ENCODE data around the gene SYT7. TPM values are rescaled to one million over a fixed set of nuclear protein-coding genes. Genes with fewer than 3 reads are reported as not detected.

SYT7 gene
- total RNA-seq, 1 donor from 2014 or later = 1.8 TPM

GRCh38 chr11:61475433-61475832 is 105.4 kb downstream of the SYT7 start:
- no peak for DNase-seq (ENCODE audit: low spot score in 2 of 2)
- Histone ChIP-seq H3K4me1 (peaks cover 0 to 16% of the 10 kb centered on the region in 2 donors), H3K27me3 (no peaks in the 10 kb centered on the region), H3K4me3 (no peak overlapping the region), H3K9me3 (no peaks in the 10 kb centered on the region), H3K36me3 (peaks cover 0 to 9% of the 10 kb centered on the region in 2 donors), H3K27ac (no peak overlapping the region)
- intact Hi-C loops (cut with DNase I) = no loop called here
- no peak for TF ChIP-seq CTCF (IDR thresholded peaks at IDR 0.05)

- H3K9me3 ChIP-seq = no peaks in the 10 kb centered on the region
- peak overlapping the region in 1 of 2 donors; percentile 87 for H3K27ac ChIP-seq
- no peak overlapping the region for H3K4me3 ChIP-seq
- peaks cover 0 to 9% of the 10 kb centered on the region in 2 donors for H3K36me3 ChIP-seq
- peaks cover 0 to 16% of the 10 kb centered on the region in 2 donors for H3K4me1 ChIP-seq
- H3K27me3 ChIP-seq = no peaks in the 10 kb centered on the region
- DNase-seq (ENCODE audit: low spot score in 2 of 2) = no peak
- TF ChIP-seq CTCF (IDR thresholded peaks at IDR 0.05) = no peak
- intact Hi-C loops (cut with DNase I) = no loop called here
These were observed 106.7 kb downstream of the SYT7 start for GRCh38 chr11:61474013-61474643.

GRCh38 chr11:61473370-61474012 is 107.4 kb downstream of the SYT7 start:
- Histone ChIP-seq H3K27me3 (no peaks in the 10 kb centered on the region), H3K36me3 (peaks cover 0 to 10% of the 10 kb centered on the region in 2 donors), H3K4me3 (no peak overlapping the region), H3K9me3 (no peaks in the 10 kb centered on the region), H3K27ac (peak overlapping the region; percentile 78 to 87), H3K4me1 (peaks cover 0 to 16% of the 10 kb centered on the region in 2 donors)
- TF ChIP-seq CTCF (IDR thresholded peaks at IDR 0.05) = no peak
- intact Hi-C loops (cut with DNase I) = loop anchor here (2.0 kb wide), 1 partner anchor 27 kb away; no protein-coding TSS in a partner anchor
- no peak for DNase-seq (ENCODE audit: low spot score in 2 of 2)

- peaks cover 0 to 11% of the 10 kb centered on the region in 2 donors for H3K36me3 ChIP-seq
- TF ChIP-seq CTCF (IDR thresholded peaks at IDR 0.05) = no peak
- H3K4me1 ChIP-seq = peaks cover 0 to 14% of the 10 kb centered on the region in 2 donors
- H3K4me3 ChIP-seq = no peak overlapping the region
- H3K27me3 ChIP-seq = no peaks in the 10 kb centered on the region
- peak overlapping the region; percentile 78 to 87 for H3K27ac ChIP-seq
- peak in 1 of 2 donors; percentile 79 for DNase-seq (ENCODE audit: low spot score in 2 of 2)
- H3K9me3 ChIP-seq = no peaks in the 10 kb centered on the region
- intact Hi-C loops (cut with DNase I) = loop anchor here (2.0 kb wide), 1 partner anchor 26 kb away; no protein-coding TSS in a partner anchor
These were observed 108.0 kb downstream of the SYT7 start for GRCh38 chr11:61472868-61473267.

GRCh38 chr11:61472282-61472681 is 108.6 kb downstream of the SYT7 start:
- H3K36me3 ChIP-seq = peaks cover 0 to 11% of the 10 kb centered on the region in 2 donors
- peak; percentile 38 to 94 for DNase-seq (ENCODE audit: low spot score in 2 of 2)
- peak overlapping the region; percentile 78 to 87 for H3K27ac ChIP-seq
- H3K4me3 ChIP-seq = no peak overlapping the region
- H3K4me1 ChIP-seq = peaks cover 0 to 12% of the 10 kb centered on the region in 2 donors
- H3K27me3 ChIP-seq = no peaks in the 10 kb centered on the region
- intact Hi-C loops (cut with DNase I) = loop anchor here (2.0 kb wide), 1 partner anchor 25 kb away; no protein-coding TSS in a partner anchor
- TF ChIP-seq CTCF (IDR thresholded peaks at IDR 0.05) = no peak
- H3K9me3 ChIP-seq = no peaks in the 10 kb centered on the region

Measured in ascending aorta (tissue), 2 donors.